ENCODE results near the gene FGD5.

Gene FGD5

DNA sequence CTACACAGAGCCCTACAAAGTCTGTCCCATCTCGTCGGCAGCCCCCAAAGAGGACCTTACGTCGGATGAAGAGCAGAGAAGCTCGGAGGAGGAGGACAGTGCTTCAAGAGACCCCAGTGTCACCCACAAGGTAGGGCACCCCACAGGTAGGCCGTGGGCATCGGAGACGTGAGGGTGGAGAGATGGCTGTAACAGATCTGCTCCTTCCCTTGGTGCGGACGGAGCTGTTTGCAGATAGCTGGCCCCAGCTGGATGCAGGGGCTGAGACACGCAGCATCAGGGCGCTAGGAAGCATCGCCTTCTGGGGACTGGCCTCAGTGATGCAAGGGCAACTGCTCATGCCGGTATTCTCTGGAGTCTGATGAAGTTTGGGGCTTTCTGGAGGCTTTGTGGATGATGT lies 45.4 kb downstream of the FGD5 start:
- H3K27me3 ChIP-seq (ENCODE audit: insufficient read depth, low read length) = peaks cover 10% of the 10 kb centered on the region
- H3K79me2 ChIP-seq (ENCODE audit: insufficient read depth, low read length) = no peaks in the 10 kb centered on the region
- no peak overlapping the region for H3K4me3 ChIP-seq (ENCODE audit: low read depth, low read length, poor library complexity, severe bottlenecking)
- H3K9me2 ChIP-seq (ENCODE audit: low read depth, low read length) = no peaks in the 10 kb centered on the region
- no peak overlapping the region for H3K9ac ChIP-seq (ENCODE audit: low read length)
- no peak overlapping the region for H3K4me2 ChIP-seq (ENCODE audit: low read length)
- no peaks in the 10 kb centered on the region for H3K36me3 ChIP-seq (ENCODE audit: insufficient read depth, low read length)
- no peaks in the 10 kb centered on the region for H3K9me3 ChIP-seq (ENCODE audit: low read length)
- no peak for TF ChIP-seq EZH2 (IDR thresholded peaks at IDR 0.05; ENCODE audit: borderline replicate concordance, low read length)
- TF ChIP-seq, protein P1, sequence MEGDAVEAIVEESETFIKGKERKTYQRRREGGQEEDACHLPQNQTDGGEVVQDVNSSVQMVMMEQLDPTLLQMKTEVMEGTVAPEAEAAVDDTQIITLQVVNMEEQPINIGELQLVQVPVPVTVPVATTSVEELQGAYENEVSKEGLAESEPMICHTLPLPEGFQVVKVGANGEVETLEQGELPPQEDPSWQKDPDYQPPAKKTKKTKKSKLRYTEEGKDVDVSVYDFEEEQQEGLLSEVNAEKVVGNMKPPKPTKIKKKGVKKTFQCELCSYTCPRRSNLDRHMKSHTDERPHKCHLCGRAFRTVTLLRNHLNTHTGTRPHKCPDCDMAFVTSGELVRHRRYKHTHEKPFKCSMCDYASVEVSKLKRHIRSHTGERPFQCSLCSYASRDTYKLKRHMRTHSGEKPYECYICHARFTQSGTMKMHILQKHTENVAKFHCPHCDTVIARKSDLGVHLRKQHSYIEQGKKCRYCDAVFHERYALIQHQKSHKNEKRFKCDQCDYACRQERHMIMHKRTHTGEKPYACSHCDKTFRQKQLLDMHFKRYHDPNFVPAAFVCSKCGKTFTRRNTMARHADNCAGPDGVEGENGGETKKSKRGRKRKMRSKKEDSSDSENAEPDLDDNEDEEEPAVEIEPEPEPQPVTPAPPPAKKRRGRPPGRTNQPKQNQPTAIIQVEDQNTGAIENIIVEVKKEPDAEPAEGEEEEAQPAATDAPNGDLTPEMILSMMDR (IDR thresholded peaks at IDR 0.05; ENCODE audit: low read length) = no peak
- no peaks in the 10 kb centered on the region for H3K4me1 ChIP-seq (ENCODE audit: insufficient read depth, low read length, severe bottlenecking)
- H4K20me1 ChIP-seq (ENCODE audit: insufficient read depth, low read length) = no peaks in the 10 kb centered on the region
- no peak overlapping the region for H3K27ac ChIP-seq (ENCODE audit: low read depth, low read length, poor library complexity, severe bottlenecking)
- no peaks in the 10 kb centered on the region for H3F3A ChIP-seq (ENCODE audit: insufficient read depth, low read length)
- H2AFZ ChIP-seq (ENCODE audit: low read length) = no peak overlapping the region

DNA sequence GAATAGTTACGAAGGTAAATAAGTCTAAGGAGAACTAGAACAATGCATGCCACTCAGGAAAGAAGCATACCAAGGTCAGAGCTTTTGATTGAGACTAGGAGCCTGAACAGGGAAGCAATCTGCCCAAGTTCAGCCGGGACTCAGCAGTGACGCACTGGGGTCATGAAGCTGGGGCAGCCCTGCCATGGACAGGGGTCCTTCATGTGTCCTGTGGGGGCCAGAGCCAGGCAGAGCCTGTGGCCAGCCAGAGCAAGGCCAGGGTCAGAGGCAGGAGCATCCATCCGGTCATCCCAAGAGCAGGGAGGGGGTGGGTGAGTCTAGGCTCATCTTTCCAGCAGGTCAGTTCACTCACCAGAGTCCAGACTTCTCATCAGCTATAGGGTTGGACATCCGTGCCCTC lies 47.9 kb downstream of the FGD5 start:
- TF ChIP-seq, protein P1 (IDR thresholded peaks at IDR 0.05; ENCODE audit: low read length) = no peak
- no peak for TF ChIP-seq EZH2 (IDR thresholded peaks at IDR 0.05; ENCODE audit: borderline replicate concordance, low read length)
- no peaks in the 10 kb centered on the region for H3K4me1 ChIP-seq (ENCODE audit: insufficient read depth, low read length, severe bottlenecking)
- H3K36me3 ChIP-seq (ENCODE audit: insufficient read depth, low read length) = no peaks in the 10 kb centered on the region
- no peaks in the 10 kb centered on the region for H3K79me2 ChIP-seq (ENCODE audit: insufficient read depth, low read length)
- H3K9me3 ChIP-seq (ENCODE audit: low read length) = no peaks in the 10 kb centered on the region
- H3K4me2 ChIP-seq (ENCODE audit: low read length) = no peak overlapping the region
- H3K9ac ChIP-seq (ENCODE audit: low read length) = no peak overlapping the region
- H4K20me1 ChIP-seq (ENCODE audit: insufficient read depth, low read length) = no peaks in the 10 kb centered on the region
- H3K27me3 ChIP-seq (ENCODE audit: insufficient read depth, low read length) = peaks cover 10% of the 10 kb centered on the region
- H3K27ac ChIP-seq (ENCODE audit: low read depth, low read length, poor library complexity, severe bottlenecking) = no peak overlapping the region
- H2AFZ ChIP-seq (ENCODE audit: low read length) = no peak overlapping the region
- no peaks in the 10 kb centered on the region for H3F3A ChIP-seq (ENCODE audit: insufficient read depth, low read length)
- H3K4me3 ChIP-seq (ENCODE audit: low read depth, low read length, poor library complexity, severe bottlenecking) = no peak overlapping the region
- H3K9me2 ChIP-seq (ENCODE audit: low read depth, low read length) = no peaks in the 10 kb centered on the region

DNA sequence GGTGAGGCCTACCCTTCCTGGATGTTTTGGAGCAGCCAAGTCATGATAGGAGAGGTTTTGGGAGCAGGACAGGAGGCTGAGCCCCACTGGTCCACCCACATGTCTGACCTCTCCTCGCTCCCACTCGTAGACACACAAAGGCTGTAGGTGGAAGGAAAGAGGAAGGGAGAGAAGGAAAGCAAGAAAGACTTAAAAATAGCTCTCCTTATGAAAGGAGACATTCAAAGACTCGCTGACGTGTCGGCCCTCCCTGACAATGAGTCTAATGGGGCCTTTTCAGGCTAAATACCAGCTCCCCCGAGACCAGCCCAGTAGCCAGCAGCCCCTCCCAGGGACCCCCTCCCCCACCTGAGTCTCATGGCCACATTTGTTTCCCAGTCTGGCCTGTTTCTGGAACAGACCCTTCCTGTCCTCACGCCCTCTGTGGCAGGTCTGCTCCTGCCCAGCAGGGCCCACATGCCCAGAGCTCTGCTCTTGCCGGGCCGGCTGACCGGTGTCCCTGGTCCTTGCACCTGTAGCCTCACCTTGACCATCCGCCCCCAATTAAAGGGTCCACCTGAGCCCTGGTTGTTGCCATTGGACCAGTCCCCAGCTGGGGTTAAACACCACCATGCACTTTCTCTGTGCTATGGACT lies 49.3 kb downstream of the FGD5 start:
- no peak overlapping the region for H3K4me2 ChIP-seq (ENCODE audit: low read length)
- H3K4me3 ChIP-seq (ENCODE audit: low read depth, low read length, poor library complexity, severe bottlenecking) = no peak overlapping the region
- H3K9ac ChIP-seq (ENCODE audit: low read length) = no peak overlapping the region
- no peaks in the 10 kb centered on the region for H3K9me3 ChIP-seq (ENCODE audit: low read length)
- no peaks in the 10 kb centered on the region for H4K20me1 ChIP-seq (ENCODE audit: insufficient read depth, low read length)
- no peaks in the 10 kb centered on the region for H3K4me1 ChIP-seq (ENCODE audit: insufficient read depth, low read length, severe bottlenecking)
- no peaks in the 10 kb centered on the region for H3K79me2 ChIP-seq (ENCODE audit: insufficient read depth, low read length)
- TF ChIP-seq EZH2 (IDR thresholded peaks at IDR 0.05; ENCODE audit: borderline replicate concordance, low read length) = no peak
- TF ChIP-seq, protein P1 (IDR thresholded peaks at IDR 0.05; ENCODE audit: low read length) = no peak
- H3K36me3 ChIP-seq (ENCODE audit: insufficient read depth, low read length) = no peaks in the 10 kb centered on the region
- peaks cover 17% of the 10 kb centered on the region for H3K27me3 ChIP-seq (ENCODE audit: insufficient read depth, low read length)
- H3K27ac ChIP-seq (ENCODE audit: low read depth, low read length, poor library complexity, severe bottlenecking) = no peak overlapping the region
- H3F3A ChIP-seq (ENCODE audit: insufficient read depth, low read length) = no peaks in the 10 kb centered on the region
- H2AFZ ChIP-seq (ENCODE audit: low read length) = no peak overlapping the region
- H3K9me2 ChIP-seq (ENCODE audit: low read depth, low read length) = no peaks in the 10 kb centered on the region
